ENCODE results near the gene GFOD2. TPM values are rescaled to one million over a fixed set of nuclear protein-coding genes. Genes with fewer than 3 reads are reported as not detected.

GFOD2 gene
- polyA plus RNA-seq, 3 donors: 19.8 to 23.7 (median 23.0) TPM

GRCh38 chr16:67678354-67679023 lies 40.6 kb downstream of the GFOD2 start:
- DNase-seq (ENCODE audit: extremely low read depth in 1 of 11, low read depth in 9 of 11, low spot score in 4 of 11): no peak

- no peak for DNase-seq (ENCODE audit: extremely low read depth in 1 of 11, low read depth in 9 of 11, low spot score in 4 of 11)
Observed at GRCh38 chr16:67677712-67678111, 41.4 kb downstream of the GFOD2 start.

- no peak for DNase-seq (ENCODE audit: extremely low read depth in 1 of 11, low read depth in 9 of 11, low spot score in 4 of 11)
Observed at GRCh38 chr16:67676939-67677338, 42.2 kb downstream of the GFOD2 start.

GRCh38 chr16:67676516-67676915 lies 42.6 kb downstream of the GFOD2 start:
- DNase-seq (ENCODE audit: extremely low read depth in 1 of 11, low read depth in 9 of 11, low spot score in 4 of 11): no peak

- DNase-seq (ENCODE audit: extremely low read depth in 1 of 11, low read depth in 9 of 11, low spot score in 4 of 11): no peak
Observed at GRCh38 chr16:67675999-67676398, 43.1 kb downstream of the GFOD2 start.

DNA sequence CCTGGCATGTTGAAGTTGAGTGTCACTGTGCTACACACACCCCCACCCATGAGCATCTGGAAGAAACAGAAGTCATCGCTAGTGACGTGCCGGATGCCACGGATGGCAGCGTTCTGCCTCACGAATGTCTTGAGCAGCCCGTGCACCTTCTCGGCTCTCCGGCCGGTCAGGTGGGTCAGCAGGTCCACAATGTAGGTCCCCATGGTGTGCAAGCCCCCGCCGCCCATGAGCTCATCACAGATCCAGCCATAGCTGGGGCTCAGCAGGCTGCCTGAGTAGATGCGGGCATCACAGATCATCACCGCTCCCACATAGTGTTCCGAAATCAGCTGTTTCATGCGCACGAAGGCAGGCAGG lies 43.6 kb downstream of the GFOD2 start:
- DNase-seq (ENCODE audit: extremely low read depth in 1 of 11, low read depth in 9 of 11, low spot score in 4 of 11): no peak

DNA sequence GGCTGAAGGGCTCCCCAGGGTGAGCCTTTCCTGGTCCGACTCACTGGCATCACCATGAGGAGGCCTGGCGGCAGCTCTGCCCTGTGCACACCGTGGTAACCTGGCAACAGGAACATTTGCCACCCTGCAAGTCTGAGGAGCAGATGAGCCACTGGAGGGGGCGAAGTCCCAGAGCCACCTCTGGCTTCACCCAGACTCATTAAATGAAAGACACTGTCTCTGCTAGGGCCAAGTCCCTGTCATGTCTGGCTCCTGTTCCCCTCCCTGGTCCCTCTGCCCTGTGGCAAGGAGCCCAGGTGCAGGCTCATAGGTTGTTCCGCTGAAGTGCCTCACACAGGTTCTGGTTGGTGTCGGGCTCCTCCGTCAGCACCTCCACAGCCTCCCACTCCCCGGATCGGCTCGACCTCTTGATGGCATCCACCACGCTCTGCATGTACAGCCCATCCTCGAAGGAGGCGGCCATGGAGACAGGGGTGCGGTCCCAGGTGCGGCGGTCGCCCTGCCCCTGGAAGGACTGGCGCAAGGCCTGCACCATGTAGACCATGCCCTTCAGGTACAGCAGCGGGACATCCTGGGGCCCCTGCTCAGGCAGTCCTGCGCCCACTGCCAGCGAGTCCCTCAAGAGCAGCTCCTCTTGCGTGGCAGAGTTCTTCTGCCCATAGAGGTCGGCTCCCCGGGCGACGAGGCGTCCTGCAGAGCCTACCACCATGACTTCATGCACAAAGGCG lies 44.1 kb downstream of the GFOD2 start:
- no peak for DNase-seq (ENCODE audit: extremely low read depth in 1 of 11, low read depth in 9 of 11, low spot score in 4 of 11)

DNA sequence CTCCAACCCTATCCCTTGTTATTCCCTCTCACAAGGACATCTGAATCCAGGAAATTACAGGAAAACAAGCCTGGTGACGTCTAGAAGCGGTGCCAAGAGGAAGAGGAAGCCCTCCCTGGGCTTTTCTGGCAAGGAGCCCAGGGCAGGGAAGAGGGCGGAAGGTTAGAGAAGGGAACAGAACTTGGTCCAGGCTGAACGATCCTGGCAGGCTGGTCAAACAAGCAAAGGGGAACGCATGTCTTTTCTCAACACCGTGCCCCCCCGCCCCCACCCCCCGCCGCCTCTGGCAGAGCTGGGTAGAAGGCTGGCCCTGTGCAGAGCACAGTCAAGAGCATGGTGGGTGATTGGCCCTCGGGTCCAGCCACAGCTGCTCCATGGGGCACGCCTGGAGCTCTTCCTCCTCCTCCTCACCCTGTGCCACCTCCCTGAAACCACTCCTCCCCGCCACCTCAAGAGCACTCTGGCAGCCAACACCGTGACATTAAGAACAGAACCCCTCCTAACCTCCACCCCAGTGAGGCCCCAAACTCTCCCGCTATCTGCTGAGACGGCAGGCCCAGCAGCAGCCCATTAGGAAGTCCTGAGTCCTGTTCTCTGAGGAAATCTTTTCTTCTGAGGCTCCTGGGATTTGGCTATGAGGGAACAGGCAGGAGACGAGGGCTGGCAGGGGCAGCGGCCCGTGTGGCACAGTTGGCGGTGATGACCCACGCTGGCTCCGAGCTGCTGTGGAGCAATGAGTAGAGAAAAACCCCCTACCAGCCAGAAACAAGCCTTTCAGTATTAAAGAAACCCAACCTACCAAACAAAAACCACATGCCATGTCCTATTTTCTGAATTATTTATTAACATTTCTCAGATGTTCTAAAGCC lies 45.2 kb downstream of the GFOD2 start:
- DNase-seq (ENCODE audit: extremely low read depth in 1 of 11, low read depth in 9 of 11, low spot score in 4 of 11): no peak

GRCh38 chr16:67672739-67673662 lies 46.1 kb downstream of the GFOD2 start:
- no peak for DNase-seq (ENCODE audit: extremely low read depth in 1 of 11, low read depth in 9 of 11, low spot score in 4 of 11)

GRCh38 chr16:67672306-67672705 lies 46.8 kb downstream of the GFOD2 start:
- no peak for DNase-seq (ENCODE audit: extremely low read depth in 1 of 11, low read depth in 9 of 11, low spot score in 4 of 11)

- no peak for DNase-seq (ENCODE audit: extremely low read depth in 1 of 11, low read depth in 9 of 11, low spot score in 4 of 11)
Observed at GRCh38 chr16:67669499-67670101, 49.5 kb downstream of the GFOD2 start.

DNA sequence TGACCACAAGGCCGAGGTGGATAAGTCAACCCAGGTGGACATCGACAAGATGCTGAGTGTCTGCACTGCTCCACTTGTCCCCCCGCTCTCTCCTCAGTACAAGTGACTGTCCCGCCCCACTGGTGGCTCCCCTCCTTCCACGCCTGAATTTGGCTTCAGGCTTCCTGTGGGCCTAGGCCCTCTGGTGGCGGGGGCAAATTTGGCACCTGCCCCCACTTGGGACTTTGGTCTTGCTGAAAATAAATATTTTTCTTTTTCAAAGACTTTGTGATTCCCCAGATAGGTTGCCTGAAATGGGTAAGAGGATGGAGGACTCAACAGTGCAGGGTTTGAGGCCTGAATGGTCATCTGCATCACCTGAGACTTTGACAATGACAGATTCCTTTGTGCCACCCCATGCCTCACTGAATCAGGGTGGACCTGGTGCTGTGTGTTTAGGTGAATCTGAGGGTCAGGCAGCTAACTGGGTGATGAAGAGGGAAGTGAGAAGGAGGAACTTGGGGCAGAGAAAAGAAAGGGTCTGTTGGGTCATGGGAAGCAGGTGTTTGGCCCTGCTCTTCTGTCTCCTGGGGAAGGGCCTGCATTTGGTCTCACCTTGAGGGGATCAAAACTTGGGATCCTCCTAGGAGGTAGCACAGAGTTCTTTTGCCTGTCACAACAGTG lies 50.5 kb downstream of the GFOD2 start:
- DNase-seq (ENCODE audit: extremely low read depth in 1 of 11, low read depth in 9 of 11, low spot score in 4 of 11): no peak

DNA sequence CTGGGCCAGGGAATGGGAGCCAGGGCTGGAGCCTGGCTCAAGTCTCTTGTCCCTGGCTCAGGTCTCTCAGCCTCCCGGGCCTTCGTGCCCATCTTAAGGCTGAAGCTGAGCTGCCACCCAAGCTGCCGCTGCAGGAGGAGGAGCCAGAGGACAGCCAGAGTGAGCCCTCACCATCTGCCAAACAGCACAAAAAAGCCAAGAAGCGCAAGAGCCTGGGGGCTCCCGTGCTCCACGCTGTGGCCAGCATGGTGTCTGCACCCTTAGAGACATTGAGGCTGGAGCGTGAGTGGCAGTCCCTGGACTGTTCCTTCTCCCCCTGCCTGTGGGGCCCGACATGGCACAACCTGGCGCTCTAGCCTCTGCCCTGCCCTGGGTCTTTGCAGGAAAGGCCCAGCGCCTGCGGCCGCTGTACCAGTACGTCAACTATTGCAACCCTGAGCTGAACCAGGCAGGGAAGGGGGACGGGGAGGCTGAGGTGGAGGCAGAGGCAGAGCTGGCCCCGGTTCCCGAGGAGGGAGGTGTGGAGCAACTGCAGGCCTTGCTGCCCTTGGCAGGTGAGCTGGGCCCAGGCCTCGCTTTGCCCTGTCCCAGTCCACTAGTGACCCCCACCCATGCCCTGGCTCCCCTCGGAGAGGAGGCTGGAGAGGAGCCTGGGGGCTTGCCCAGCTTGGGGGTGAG lies 51.2 kb downstream of the GFOD2 start:
- peak; percentile 64 to 87 (median 79) for DNase-seq (ENCODE audit: extremely low read depth in 1 of 11, low read depth in 9 of 11, low spot score in 4 of 11)

DNA sequence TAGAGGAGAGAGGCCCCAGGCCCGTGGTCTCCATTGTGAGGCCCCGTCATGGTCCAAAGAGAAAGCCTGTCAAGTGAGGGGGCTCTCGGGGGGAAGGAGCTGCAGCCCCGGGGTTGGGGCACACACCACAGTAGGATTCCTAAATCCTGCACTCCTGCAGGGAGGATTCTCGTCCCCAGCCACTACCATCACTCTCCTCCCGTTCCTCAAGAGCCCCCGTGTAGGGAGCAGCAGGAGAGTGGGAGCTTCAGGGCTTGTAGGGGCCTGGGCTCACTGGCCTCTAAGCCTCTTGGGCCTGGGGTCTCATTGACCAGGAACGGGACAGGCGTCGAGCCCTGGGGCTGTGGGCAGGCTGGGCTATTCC lies 51.7 kb downstream of the GFOD2 start:
- DNase-seq (ENCODE audit: extremely low read depth in 1 of 11, low read depth in 9 of 11, low spot score in 4 of 11): no peak

GRCh38 chr16:67666559-67667452 lies 52.3 kb downstream of the GFOD2 start, which contains the start of the genes C16orf86 and ENKD1:
Gene C16orf86 (plus strand): TSS chr16:67666814. CDS start chr16:67666971, 157 bp downstream.
Gene ENKD1 (minus strand): TSS chr16:67666750. CDS start chr16:67666442, 308 bp downstream.
- peak in 6 of 11 donors; percentile 66 to 79 (median 70) for DNase-seq (ENCODE audit: extremely low read depth in 1 of 11, low read depth in 9 of 11, low spot score in 4 of 11)

- DNase-seq (ENCODE audit: extremely low read depth in 1 of 11, low read depth in 9 of 11, low spot score in 4 of 11): no peak
Observed at GRCh38 chr16:67666032-67666551, 53.0 kb downstream of the GFOD2 start.

Data from renal cortex interstitium (tissue), 11 donors.